ENCODE results near the gene MAP3K9. TPM values are rescaled to one million over a fixed set of nuclear protein-coding genes. Genes with fewer than 3 reads are reported as not detected.

Gene MAP3K9
- total and polyA plus RNA-seq, 2 donors from 2014 or later = 1.0 to 8.3 TPM

- Histone ChIP-seq H3K27me3 (ENCODE audit: control insufficient read depth, insufficient read depth, low read length) (no peaks in the 10 kb centered on the region), H3K9me3 (ENCODE audit: control insufficient read depth in 2 of 3, insufficient read depth in 1 of 3, low read length in 3 of 3) (no peaks in the 10 kb centered on the region), H3K4me1 (ENCODE audit: control insufficient read depth in 2 of 3, insufficient read depth in 2 of 3, low read depth in 1 of 3, low read length in 3 of 3) (peaks cover 0 to 9% (median 5%) of the 10 kb centered on the region in 3 donors), H3K27ac (ENCODE audit: low read depth in 2 of 2, low read length in 2 of 2) (no peak overlapping the region), H3K4me3 (ENCODE audit: low read length in 3 of 3) (no peak overlapping the region), H3K36me3 (ENCODE audit: control insufficient read depth in 2 of 3, insufficient read depth in 3 of 3, low read length in 3 of 3) (no peaks in the 10 kb centered on the region), H3K9ac (ENCODE audit: low read length in 3 of 3) (no peak overlapping the region)
- TF ChIP-seq CTCF (IDR thresholded peaks at IDR 0.05; ENCODE audit: borderline replicate concordance, extremely low read depth, insufficient read depth) = no peak
- FAIRE-seq (no peak), DNase-seq (no peak)
- intact Hi-C loops (cut with DNase I) = no loop called here
These were observed 36.3 kb upstream of the MAP3K9 start for GRCh38 chr14:70845601-70846000.

GRCh38 chr14:70842851-70843462 lies 33.6 kb upstream of the MAP3K9 start:
- no peak for FAIRE-seq
- no peak for DNase-seq
- H3K27me3 ChIP-seq (ENCODE audit: control insufficient read depth, insufficient read depth, low read length) = no peaks in the 10 kb centered on the region
- H3K9me3 ChIP-seq (ENCODE audit: control insufficient read depth in 2 of 3, insufficient read depth in 1 of 3, low read length in 3 of 3) = no peaks in the 10 kb centered on the region
- intact Hi-C loops (cut with DNase I) = no loop called here
- no peak overlapping the region for H3K9ac ChIP-seq (ENCODE audit: low read length in 3 of 3)
- TF ChIP-seq CTCF (IDR thresholded peaks at IDR 0.05; ENCODE audit: borderline replicate concordance, extremely low read depth, insufficient read depth) = no peak
- H3K36me3 ChIP-seq (ENCODE audit: control insufficient read depth in 2 of 3, insufficient read depth in 3 of 3, low read length in 3 of 3) = no peaks in the 10 kb centered on the region
- H3K4me1 ChIP-seq (ENCODE audit: control insufficient read depth in 2 of 3, insufficient read depth in 2 of 3, low read depth in 1 of 3, low read length in 3 of 3) = peaks cover 0 to 9% (median 5%) of the 10 kb centered on the region in 3 donors
- no peak overlapping the region for H3K27ac ChIP-seq (ENCODE audit: low read depth in 2 of 2, low read length in 2 of 2)
- H3K4me3 ChIP-seq (ENCODE audit: low read length in 3 of 3) = no peak overlapping the region

- Histone ChIP-seq H3K9me3 (ENCODE audit: control insufficient read depth in 2 of 3, insufficient read depth in 1 of 3, low read length in 3 of 3) (no peaks in the 10 kb centered on the region), H3K4me1 (ENCODE audit: control insufficient read depth in 2 of 3, insufficient read depth in 2 of 3, low read depth in 1 of 3, low read length in 3 of 3) (peaks cover 0 to 7% (median 0%) of the 10 kb centered on the region in 3 donors), H3K9ac (ENCODE audit: low read length in 3 of 3) (no peak overlapping the region), H3K4me3 (ENCODE audit: low read length in 3 of 3) (no peak overlapping the region), H3K36me3 (ENCODE audit: control insufficient read depth in 2 of 3, insufficient read depth in 3 of 3, low read length in 3 of 3) (no peaks in the 10 kb centered on the region), H3K27ac (ENCODE audit: low read depth in 2 of 2, low read length in 2 of 2) (no peak overlapping the region), H3K27me3 (ENCODE audit: control insufficient read depth, insufficient read depth, low read length) (no peaks in the 10 kb centered on the region)
- no peak for FAIRE-seq
- TF ChIP-seq CTCF (IDR thresholded peaks at IDR 0.05; ENCODE audit: borderline replicate concordance, extremely low read depth, insufficient read depth) = no peak
- intact Hi-C loops (cut with DNase I) = no loop called here
- no peak for DNase-seq
These were observed 28.8 kb upstream of the MAP3K9 start for GRCh38 chr14:70838076-70838475.

GRCh38 chr14:70836946-70837345 lies 27.6 kb upstream of the MAP3K9 start:
- Histone ChIP-seq H3K36me3 (ENCODE audit: control insufficient read depth in 2 of 3, insufficient read depth in 3 of 3, low read length in 3 of 3) (no peaks in the 10 kb centered on the region), H3K9ac (ENCODE audit: low read length in 3 of 3) (no peak overlapping the region), H3K4me1 (ENCODE audit: control insufficient read depth in 2 of 3, insufficient read depth in 2 of 3, low read depth in 1 of 3, low read length in 3 of 3) (no peaks in the 10 kb centered on the region), H3K27me3 (ENCODE audit: control insufficient read depth, insufficient read depth, low read length) (no peaks in the 10 kb centered on the region), H3K27ac (ENCODE audit: low read depth in 2 of 2, low read length in 2 of 2) (no peak overlapping the region), H3K9me3 (ENCODE audit: control insufficient read depth in 2 of 3, insufficient read depth in 1 of 3, low read length in 3 of 3) (no peaks in the 10 kb centered on the region), H3K4me3 (ENCODE audit: low read length in 3 of 3) (no peak overlapping the region)
- FAIRE-seq (no peak), DNase-seq (no peak)
- intact Hi-C loops (cut with DNase I) = no loop called here
- TF ChIP-seq CTCF (IDR thresholded peaks at IDR 0.05; ENCODE audit: borderline replicate concordance, extremely low read depth, insufficient read depth) = no peak

Data from kidney (tissue), 14 donors.